CD4-positive, alpha-beta T cell treated with Interleukin-4 for 1 hour (primary cell): ENCODE results near the gene SNAP47.

ENCODE experiments used
- DNase-seq, 2 donors: peaks; one replicate each; pipeline ENCODE4 v3.0.0-alpha.2; 2020 to 2022

Gene SNAP47

GRCh38 chr1:227732586-227733308 is 2.5 kb upstream of the SNAP47 start:
- DNase-seq: no peak

- no peak for DNase-seq
Measured at GRCh38 chr1:227733309-227733705, 1.9 kb upstream of the SNAP47 start.

- no peak for DNase-seq
Measured at GRCh38 chr1:227733751-227734545, 1.3 kb upstream of the SNAP47 start.

GRCh38 chr1:227734546-227734855 is 734 bp upstream of the SNAP47 start:
- no peak for DNase-seq

GRCh38 chr1:227735539-227736285 is 477 bp downstream of the SNAP47 start:
- DNase-seq: no peak

- no peak for DNase-seq
Measured at GRCh38 chr1:227736814-227737432, 1.7 kb downstream of the SNAP47 start.

- DNase-seq: no peak
Measured at GRCh38 chr1:227738820-227739219, 3.6 kb downstream of the SNAP47 start.

GRCh38 chr1:227739636-227740035 is 4.4 kb downstream of the SNAP47 start:
- DNase-seq: no peak

- DNase-seq: no peak
Measured at GRCh38 chr1:227740401-227740960, 5.2 kb downstream of the SNAP47 start.

- DNase-seq: no peak
Measured at GRCh38 chr1:227741166-227741870, 6.1 kb downstream of the SNAP47 start.

- DNase-seq: no peak
Measured at GRCh38 chr1:227742738-227743715, 7.8 kb downstream of the SNAP47 start.

- no peak for DNase-seq
Measured at GRCh38 chr1:227744668-227745067, 9.4 kb downstream of the SNAP47 start.

- DNase-seq: no peak
Measured at GRCh38 chr1:227745568-227746265, 10.5 kb downstream of the SNAP47 start.

- no peak for DNase-seq
Measured at GRCh38 chr1:227746676-227747075, 11.4 kb downstream of the SNAP47 start.

GRCh38 chr1:227747382-227747781 is 12.1 kb downstream of the SNAP47 start:
- DNase-seq: no peak

- DNase-seq: no peak
Measured at GRCh38 chr1:227747948-227748495, 12.8 kb downstream of the SNAP47 start.

- DNase-seq: peak in 1 of 2 donors; percentile 52
Measured at GRCh38 chr1:227748496-227749182, 13.4 kb downstream of the SNAP47 start.

GRCh38 chr1:227749225-227749624 is 14.0 kb downstream of the SNAP47 start:
- DNase-seq: no peak
